Measurements from ENCODE around the gene DCAF11. TPM values are rescaled to one million over a fixed set of nuclear protein-coding genes. Genes with fewer than 3 reads are reported as not detected.

Gene DCAF11
- total and polyA plus RNA-seq, 12 donors = 19.7 to 99.7 (median 70.8) TPM

GRCh38 chr14:24122416-24122815, 7.8 kb downstream of the DCAF11 start:
- Histone ChIP-seq H3K9me3 (no peaks in the 10 kb centered on the region), H3K4me1 (no peaks in the 10 kb centered on the region), H3K4me3 (no peak overlapping the region), H3K27ac (no peak overlapping the region), H3K36me3 (peaks cover 0 to 75% (median 56%) of the 10 kb centered on the region in 9 donors), H3K27me3 (no peaks in the 10 kb centered on the region)
- no peak for DNase-seq
- WGBS, 2 donors = 98 to 99% methylated on average over 4 of the region's 4 CpGs
- ATAC-seq = peak in 1 of 8 donors; percentile 6
- intact Hi-C loops (cut with DNase I) = no loop called here
- TF ChIP-seq, protein P1, sequence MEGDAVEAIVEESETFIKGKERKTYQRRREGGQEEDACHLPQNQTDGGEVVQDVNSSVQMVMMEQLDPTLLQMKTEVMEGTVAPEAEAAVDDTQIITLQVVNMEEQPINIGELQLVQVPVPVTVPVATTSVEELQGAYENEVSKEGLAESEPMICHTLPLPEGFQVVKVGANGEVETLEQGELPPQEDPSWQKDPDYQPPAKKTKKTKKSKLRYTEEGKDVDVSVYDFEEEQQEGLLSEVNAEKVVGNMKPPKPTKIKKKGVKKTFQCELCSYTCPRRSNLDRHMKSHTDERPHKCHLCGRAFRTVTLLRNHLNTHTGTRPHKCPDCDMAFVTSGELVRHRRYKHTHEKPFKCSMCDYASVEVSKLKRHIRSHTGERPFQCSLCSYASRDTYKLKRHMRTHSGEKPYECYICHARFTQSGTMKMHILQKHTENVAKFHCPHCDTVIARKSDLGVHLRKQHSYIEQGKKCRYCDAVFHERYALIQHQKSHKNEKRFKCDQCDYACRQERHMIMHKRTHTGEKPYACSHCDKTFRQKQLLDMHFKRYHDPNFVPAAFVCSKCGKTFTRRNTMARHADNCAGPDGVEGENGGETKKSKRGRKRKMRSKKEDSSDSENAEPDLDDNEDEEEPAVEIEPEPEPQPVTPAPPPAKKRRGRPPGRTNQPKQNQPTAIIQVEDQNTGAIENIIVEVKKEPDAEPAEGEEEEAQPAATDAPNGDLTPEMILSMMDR (IDR thresholded peaks at IDR 0.05) = no peak

DNA sequence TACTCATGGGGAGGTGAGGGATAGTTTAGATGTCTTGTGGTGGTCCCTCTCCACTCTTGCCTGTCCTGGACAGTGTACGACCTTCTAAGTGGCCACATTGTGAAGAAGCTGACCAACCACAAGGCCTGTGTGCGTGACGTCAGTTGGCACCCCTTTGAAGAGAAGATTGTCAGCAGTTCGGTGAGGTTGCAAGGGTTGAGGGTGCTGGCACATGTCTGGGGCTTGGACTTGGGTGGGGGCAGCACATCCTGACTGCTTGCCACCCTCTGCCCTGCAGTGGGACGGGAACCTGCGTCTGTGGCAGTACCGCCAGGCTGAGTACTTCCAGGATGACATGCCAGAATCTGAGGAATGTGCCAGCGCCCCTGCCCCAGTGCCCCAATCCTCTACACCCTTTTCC, 8.3 kb downstream of the DCAF11 start:
- peak overlapping the region in 1 of 10 donors; percentile 11 for H3K27ac ChIP-seq
- TF ChIP-seq, protein P1 (IDR thresholded peaks at IDR 0.05) = no peak
- no peaks in the 10 kb centered on the region for H3K4me1 ChIP-seq
- no peaks in the 10 kb centered on the region for H3K9me3 ChIP-seq
- H3K27me3 ChIP-seq = no peaks in the 10 kb centered on the region
- no peak for DNase-seq
- ATAC-seq = peak in 3 of 8 donors; percentile 4 to 24 (median 21)
- 69 to 80% methylated on average over 8 of the region's 8 CpGs for WGBS, 2 donors
- peaks cover 0 to 70% (median 51%) of the 10 kb centered on the region in 9 donors for H3K36me3 ChIP-seq
- intact Hi-C loops (cut with DNase I) = no loop called here
- H3K4me3 ChIP-seq = no peak overlapping the region

- intact Hi-C loops (cut with DNase I) = no loop called here
- WGBS, 2 donors = 80 to 85% methylated on average over 9 of the region's 9 CpGs
- peaks cover 0 to 62% (median 43%) of the 10 kb centered on the region in 9 donors for H3K36me3 ChIP-seq
- TF ChIP-seq, protein P1 (IDR thresholded peaks at IDR 0.05) = no peak
- H3K9me3 ChIP-seq = no peaks in the 10 kb centered on the region
- DNase-seq (no peak), ATAC-seq (peak in 3 of 8 donors; percentile 8 to 41 (median 12))
- no peaks in the 10 kb centered on the region for H3K4me1 ChIP-seq
- peak overlapping the region in 1 of 10 donors; percentile 11 for H3K27ac ChIP-seq
- H3K4me3 ChIP-seq = no peak overlapping the region
- H3K27me3 ChIP-seq = no peaks in the 10 kb centered on the region
These were observed 9.1 kb downstream of the DCAF11 start for GRCh38 chr14:24123424-24124417.

DNA sequence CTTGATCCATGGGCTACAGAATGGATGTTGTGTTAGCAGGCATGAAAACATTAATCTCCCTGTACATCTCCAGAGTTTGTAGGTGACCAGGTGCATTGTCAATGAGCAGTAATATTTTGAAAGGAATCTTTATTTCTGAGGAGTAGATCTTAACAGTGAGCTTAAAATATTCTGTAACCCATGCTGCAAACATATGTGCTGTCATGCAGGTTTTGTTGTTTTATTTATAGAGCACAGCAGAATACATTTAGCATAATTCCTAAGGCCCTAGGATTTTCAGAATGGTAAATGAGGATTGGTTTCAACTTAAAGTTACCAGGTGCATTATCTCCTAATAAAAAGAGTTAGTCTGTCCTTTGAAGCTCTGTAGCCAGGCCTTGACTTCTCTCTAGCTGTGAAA, 12.4 kb downstream of the DCAF11 start:
- Histone ChIP-seq H3K4me1 (peaks cover 13 to 22% (median 17%) of the 10 kb centered on the region in 9 donors), H3K9me3 (no peaks in the 10 kb centered on the region), H3K27ac (no peak overlapping the region), H3K4me3 (no peak overlapping the region), H3K27me3 (no peaks in the 10 kb centered on the region), H3K36me3 (peaks cover 0 to 30% (median 14%) of the 10 kb centered on the region in 9 donors)
- no peak for ATAC-seq
- TF ChIP-seq, protein P1 (IDR thresholded peaks at IDR 0.05) = no peak
- DNase-seq = no peak
- intact Hi-C loops (cut with DNase I) = no loop called here

Measured in heart right ventricle (tissue), 16 donors.